HuH-7 (cell line): ENCODE measurements around the gene PLD2.

Experiments
- DNase-seq: peaks from one replicate; pipeline ENCODE4 v3.0.0; 2011; ENCODE audit warnings: low spot score

Gene PLD2

DNA sequence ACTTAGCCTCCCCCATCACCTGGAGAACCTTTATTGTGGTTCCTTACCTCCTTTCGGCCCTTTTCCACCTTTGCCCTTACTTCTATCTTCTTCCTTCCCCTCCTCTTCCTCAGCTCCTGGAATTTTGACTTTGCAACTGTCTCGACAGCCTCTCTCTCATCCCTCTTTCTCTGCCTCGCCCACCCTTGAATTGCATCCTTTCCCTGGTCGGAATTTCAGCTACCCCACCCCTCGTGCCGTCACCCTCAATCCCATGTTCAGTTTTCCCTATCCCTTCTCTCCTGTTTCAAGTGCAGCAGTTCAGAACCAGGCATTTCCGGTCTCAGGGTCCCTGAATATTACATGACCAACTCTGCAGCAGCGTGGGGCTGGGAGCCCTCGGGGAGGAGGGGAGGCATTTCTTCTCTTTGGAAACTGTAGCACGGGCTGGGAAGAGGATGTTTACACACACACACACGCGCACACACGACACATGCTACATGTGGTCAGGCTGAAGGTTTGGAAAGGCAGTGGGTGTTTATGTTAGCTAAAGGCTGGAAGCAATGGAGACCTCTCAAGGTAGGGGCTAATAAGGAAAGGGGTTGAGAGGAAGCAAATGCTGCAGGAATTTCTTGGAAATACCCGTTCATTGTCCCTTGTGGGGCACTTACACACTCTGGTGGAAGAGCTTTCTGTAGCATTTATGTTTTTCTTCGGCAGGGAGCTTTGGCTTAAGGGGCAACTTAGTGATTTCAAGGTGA is 27.2 kb downstream of the PLD2 start:
- peak; percentile 24 for DNase-seq

DNA sequence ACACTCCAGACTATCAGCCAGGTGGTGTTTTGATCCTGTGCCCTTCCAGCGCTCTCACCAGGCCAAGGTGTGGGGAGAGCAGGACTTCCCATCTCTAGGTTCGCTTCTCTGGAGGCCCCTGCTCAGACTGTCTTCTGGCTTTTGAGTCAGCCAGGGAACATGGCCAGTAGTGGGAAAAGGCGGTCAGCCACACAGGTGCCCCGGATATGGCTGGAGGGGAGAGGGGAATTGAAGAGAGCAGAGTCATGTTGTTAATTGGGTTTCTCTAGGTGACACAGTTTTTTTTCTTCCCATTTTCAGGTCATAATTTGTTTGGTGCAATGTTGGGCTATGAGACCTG is 27.7 kb downstream of the PLD2 start:
- DNase-seq = no peak

DNA sequence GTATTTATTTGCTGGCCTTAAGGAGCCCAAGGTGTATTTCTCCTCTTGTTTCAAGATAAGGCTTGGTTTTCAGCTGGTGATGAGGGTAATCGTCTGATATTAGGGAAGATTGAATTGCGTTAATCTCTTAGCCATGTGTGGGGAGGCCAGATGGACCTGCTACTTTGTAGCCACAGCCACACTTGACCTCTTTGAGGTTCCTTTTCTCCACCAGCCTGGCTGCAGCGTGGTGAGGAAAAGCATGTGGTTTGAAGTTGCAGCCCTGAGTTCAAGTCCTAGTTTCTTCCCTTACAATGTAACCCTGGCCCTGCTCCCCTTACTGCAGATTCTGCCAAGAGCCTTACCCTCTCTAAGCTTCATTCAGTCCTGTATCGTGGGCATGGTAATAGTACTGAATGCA is 29.3 kb downstream of the PLD2 start:
- no peak for DNase-seq

DNA sequence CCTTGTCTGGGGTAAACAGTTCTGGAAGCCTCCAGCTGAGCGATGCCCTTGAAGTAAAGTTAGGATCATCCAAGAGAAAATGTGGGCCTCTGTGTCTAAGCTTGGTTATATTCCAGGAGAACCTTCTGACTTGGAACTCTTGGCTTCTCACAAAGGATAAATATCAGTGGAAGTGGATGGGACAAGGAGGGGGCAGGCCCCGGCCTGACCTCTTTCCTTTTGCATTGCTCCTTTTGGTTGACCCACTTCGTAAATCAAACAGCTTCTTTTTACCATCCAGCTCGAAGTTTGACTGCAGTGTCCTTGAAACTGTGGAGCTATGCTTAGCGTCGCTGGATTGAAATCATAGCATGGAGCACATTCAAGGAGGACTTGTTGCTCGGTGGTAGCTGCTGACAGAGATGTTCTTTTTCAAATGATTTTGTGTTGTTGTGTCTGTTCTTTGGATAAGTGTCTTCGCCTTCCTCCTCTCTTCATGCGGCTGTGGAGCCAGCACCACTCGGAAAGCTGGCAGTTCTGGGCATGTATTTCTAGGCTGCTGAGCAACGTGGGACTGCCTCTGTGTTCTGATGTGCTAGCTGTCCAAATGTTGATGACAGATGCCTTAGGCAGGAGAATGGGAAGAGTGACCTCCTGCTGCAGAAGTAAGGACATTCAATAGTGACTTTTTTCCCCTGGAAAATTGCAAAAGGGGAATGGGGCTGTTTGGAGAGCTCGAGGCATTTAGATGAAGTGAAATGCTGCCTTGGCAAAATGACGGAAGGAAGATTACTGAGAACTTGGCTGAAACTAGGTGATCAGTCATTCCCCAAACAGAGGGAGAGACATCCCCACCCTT is 30.7 kb downstream of the PLD2 start:
- no peak for DNase-seq

DNA sequence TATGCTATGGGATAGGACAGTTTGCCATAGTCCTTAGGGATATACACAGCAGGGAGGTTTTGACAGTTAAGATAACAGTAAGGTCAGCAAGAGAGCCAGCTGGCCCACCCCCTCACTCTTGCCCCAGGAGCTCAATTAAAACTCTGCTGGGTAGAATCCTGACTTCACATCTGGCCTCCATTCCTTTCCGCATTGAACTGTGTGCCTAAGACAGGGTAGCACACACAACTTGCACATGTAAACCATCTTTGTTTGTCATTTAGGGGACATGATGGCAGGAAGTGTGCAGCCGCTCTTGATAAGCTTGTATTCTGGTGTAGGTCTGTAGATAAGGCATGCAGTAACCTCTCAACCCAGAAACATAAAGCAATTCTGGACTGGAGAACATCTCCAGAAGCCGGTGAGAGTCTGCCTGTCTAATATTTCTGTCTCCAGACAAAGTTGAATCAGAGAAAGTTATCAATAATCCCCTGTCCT is 31.4 kb downstream of the PLD2 start:
- DNase-seq = no peak

DNA sequence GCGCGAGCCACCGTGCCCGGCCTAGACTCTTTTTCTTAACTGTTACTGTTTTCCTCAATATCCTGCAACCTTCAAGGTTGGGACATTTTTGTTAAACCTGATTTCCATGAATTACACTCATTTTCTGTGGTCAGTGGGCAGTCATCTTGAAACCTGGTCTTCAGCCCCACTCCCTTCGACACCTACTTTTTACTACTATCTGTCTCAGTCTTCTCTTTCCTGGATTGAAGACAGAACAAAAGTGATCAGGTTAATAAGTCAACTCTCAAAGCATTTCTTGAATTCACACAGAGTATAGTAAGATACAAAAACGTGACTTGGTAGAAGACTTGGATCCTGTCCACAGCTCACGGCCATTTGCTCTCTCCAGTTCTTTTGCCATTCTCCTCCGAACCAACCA is 32.3 kb downstream of the PLD2 start:
- DNase-seq = no peak

DNA sequence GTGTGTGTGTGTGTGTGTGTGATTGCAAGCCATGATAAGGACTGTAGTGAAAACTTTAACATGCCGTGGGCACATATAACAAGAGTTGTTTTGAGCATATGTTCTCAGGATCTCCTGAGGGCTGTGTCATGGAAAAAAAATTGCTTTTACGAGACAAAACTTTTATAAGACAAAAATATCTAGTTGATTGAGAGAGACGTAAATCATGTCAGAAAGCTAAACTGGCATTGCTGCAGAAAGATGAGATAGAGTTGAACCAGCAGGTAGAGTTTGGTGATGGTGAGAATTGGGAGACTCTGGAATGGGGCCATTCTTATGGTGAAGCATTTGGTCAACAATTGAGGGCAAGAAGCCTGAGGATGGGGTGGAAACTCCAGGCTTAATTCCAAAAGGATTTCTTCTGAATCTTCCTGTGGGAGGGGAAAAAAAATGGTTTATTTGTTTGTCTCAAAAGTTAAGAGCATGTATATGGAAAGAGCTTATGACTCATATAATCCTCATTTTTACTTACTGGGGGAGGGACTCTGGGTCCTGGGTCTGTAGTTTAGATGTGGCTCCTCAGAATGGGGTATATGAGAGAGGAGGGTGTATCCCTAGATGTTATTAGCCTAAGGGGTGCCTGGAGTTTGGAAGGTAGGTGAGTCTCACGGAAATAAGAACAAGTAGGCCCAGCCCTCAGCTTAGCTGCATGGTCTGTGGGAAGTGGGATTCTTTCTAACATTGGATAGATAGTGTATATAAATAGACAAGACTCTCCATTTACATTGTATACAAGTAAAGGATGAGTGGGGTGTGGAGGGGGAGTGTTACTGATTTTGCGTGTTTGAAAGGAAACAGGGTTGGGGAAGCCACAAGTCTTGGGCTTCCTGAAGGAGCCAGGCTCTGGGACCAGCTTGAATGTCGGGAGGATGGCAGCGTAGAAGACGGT is 33.3 kb downstream of the PLD2 start:
- DNase-seq = no peak

DNA sequence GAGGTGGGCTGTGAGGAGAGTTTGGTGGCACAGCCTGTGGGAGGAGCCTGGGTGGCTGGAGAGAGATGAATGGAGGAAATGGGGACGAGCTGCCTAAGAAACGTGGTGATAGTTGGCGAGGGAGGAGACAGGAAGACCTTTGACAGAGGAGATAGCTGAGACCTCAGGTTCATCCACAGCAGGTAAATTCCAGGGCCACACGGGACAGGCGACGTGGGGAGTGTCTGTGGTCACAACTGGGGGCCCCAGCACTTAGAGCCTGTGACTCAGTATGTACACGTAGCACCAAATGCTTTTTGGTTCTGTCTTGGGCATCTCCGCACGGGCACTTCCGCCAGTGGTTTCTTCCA is 33.9 kb downstream of the PLD2 start:
- DNase-seq = no peak

DNA sequence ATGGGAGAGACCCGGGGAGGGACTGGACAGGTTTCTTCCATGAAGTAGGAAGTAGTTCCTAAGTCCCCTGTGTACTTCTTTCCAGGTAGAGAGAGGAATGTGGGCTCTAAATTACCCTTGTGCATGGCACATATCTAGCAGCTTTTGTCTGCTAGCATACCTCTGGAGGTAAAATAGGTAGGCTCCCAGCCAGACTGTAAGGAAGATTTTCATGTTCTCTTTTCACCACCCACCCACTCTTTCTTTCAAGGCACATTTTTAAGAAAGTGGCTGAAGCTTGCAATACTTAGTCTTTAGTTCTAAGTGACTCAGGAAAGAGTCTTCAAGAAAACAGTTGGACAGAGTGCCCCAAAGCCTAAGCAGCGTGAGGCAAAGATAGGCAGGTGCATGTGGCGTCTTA is 35.4 kb downstream of the PLD2 start:
- DNase-seq = no peak

DNA sequence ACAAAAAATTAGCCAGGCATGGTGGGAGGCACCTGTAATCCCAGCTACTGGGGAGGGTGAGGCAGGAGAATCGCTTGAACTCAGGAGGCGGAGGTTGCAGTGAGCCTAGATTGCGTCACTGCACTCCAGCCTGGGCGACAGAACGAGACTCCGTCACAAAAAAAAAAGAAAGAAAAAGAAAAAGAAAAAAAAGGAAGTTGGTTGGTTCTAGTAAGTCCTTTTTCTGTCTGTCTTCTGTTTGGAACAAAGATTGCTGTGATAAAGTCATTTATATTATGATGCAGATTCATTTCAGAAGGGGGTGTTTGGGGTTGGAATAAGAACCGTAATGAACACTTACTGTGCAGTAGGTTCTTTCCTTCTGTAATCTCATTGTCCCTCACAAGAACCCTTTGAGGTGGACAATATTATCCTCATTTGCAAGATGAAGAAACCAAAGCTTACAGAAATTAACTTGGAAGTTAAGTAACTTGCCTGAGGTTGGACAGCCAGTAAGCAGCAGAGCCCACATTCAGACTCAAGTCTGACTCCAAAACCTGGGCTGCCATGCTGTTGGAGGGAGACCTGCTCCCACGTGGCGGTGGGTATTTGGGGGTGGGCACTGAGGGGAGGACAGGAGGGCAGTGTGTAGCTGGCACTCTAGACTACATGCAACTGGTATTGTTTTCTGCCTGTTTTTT is 36.5 kb downstream of the PLD2 start:
- no peak for DNase-seq

DNA sequence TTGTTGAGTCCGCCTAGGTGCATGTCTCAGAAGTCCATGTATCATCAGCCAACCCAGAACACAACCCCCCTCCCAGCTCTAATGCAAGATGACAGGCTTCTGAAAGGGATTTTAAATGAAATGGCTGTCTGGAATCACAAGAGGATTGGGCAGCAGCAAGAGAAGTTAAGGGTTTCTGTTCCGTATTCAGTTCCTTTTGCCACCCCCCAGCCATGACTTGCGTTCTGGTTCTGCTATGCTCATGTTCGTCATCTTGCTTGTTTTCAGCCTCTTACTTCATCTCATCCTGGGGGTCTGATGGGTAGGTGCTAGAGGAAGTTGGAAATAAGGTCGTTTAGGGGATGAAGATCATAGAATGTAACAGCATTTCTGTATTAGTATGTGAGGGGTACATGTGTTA is 38.2 kb downstream of the PLD2 start:
- no peak for DNase-seq

DNA sequence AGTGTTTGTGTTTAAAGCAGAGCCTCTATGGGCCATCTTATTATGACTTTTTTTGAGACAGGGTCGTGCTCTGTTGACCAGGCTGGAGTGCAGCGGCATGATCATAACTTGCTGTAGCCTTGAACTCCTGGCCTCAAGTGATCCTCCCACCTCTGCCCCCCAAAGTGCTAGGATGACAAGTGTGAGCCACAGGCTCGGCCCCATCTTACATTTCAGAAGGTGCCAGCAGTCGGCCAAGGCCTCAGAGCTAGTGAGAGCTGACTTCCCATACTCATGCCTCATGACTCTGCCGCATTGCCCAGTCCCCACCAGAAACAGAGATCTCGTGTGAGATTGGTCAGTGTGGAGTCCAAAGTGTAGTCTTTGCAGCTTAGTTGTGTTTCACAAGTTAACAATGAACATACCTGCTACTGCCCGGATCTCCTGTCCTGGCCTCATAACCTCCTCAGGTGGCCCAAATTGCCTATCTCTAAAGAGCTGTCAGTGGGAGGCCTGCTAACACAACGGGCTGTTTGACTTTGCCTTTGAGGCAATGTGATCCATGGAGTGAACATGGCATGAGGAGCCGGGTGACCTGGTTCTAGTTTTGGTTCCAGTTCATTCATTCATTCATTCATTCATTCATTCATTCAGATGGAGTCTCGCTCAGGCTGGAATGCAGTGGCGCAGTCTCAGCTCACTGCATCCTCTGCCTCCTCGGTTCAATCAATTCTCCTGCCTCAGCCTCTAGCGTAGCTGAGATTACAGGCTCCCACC is 39.9 kb downstream of the PLD2 start:
- DNase-seq = no peak

DNA sequence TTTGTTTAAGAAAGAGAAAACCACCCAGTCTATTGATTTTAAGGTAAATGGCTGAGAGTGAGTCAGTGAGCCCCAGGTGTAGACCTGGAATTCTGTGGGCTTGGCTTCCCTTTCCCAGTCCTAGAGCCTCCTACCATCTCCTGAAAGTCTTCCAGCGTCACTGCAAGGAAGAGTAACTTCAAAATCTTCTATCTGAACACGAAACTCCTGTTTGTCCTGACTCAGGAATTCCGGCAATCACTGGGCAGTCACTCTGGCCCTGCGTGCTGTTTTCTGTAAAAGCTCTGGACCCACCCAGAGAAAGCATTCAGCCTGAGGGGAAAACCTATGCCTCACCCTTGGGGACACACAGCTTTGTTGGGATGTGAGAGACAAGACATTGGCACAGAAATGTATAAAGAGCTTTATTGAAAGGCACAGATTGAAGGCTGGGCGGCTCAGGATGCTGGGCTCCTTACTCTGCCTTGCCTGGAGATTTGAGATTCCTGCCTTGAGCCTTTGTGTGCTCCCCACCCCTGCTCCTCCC is 42.1 kb downstream of the PLD2 start:
- no peak for DNase-seq

DNA sequence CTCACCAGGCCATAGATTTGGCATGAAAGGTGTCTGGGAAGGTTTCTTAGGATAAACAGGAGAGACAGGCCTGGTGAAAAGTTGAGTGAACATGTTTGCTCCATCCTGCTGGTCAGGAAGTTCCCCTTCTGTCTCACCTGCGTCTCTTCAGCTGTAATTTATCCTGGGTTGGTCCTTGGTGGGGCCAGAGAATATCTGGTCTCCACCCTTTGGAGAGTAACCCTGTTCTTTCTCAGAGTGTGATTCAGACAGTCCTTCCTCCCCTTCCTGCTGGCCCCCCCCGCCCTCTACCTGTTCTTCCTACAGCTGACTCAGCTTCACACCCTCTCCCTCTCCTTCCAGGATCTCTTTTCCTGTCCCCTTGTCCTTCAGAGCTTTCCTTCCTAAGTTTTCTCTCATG is 43.3 kb downstream of the PLD2 start:
- DNase-seq = no peak

DNA sequence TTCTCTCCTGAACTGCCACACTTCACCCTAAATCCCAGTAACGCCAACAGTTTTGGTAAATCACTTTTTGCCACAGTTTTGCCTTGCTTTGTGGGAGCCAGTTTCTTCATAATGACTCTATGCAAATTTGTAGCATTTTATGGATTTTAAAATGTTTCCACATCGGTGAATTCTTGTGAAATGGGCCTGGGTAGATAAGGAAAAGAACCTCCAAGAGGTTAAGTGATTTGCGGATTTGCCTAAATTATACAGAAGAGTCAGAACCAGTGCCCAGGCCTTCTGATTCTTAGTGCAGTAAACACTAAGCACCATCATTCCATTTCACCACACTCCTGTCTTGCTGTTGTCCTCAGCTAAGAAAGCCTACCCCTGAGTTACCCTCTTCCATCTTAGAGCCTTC is 44.1 kb downstream of the PLD2 start:
- no peak for DNase-seq

DNA sequence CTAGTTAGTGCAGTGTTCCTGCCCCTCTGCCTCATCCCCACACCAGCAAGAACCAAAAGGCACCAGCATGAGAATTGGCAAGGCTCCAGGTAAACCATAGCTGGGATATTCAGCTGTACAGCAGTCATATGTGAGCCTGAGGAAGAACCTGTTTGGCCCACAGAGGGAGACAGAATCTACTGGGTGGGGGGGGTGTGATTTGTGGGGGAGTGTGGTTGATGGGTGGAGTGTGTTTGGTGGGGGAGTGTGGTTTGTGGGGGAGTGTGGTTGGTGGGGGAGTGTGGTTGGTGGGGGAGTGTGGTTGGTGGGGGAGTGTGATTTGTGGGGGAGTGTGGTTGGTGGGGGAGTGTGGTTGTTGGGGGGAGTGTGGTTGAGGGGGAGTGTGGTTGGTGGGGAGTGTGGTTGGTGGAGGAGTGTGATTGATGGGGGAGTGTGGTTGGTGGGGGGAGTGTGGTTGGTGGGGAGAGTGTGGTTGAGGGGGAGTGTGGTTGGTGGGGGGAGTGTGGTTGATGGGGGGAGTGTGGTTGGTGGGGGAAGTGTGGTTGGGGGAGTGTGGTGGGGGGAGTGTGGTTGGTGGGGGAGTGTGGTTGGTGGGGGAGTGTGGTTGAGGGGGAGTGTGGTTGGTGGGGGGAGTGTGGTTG is 45.7 kb downstream of the PLD2 start:
- peak; percentile 34 for DNase-seq

DNA sequence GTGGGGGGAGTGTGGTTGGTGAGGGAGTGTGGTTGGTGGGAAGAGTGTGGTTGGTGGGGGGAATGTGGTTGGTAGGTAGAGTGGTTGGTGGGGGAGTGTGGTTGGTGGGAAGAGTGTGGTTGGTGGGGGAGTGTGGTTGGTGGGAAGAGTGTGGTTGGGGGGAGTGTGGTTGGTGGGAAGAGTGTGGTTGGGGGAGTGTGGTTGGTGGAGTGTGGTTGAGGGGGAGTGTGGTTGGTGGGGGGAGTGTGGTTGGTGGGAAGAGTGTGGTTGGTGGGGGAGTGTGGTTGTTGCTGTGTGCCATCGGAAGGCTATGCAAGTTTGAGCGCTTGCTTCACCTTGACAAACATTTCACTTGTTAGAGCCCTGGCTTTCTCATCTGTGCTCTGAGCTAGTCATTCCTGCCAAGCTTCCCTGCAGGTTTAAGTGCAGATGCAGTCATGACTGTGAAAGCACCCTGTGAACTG is 46.3 kb downstream of the PLD2 start:
- DNase-seq = no peak

DNA sequence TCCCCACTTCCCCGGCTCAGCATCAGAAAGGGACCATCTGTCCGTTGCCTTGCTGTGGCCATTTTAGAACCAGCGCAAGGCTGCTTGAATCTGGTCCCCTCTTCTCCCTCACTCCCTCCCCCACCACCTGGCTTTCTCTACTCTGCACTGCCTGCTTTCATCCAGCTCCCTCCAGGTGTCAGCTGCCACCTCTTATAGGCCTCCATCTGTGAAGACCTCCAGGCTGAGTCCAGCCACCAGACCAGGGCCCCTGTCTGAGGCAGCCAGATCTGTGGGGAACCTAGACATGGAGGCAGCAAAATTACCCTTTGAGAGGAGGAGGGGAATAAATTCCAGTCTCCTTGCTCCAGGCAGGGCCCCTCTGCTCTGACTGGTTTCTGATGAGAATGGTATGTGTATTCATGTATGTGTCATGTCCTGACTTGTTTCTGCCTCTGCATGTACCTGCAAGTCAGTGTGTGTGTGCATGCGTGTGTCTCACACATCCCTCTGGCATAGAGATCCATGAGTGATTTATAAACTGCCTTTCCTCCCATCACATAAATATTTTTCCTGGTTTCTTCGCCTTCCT is 47.2 kb downstream of the PLD2 start:
- DNase-seq = no peak

DNA sequence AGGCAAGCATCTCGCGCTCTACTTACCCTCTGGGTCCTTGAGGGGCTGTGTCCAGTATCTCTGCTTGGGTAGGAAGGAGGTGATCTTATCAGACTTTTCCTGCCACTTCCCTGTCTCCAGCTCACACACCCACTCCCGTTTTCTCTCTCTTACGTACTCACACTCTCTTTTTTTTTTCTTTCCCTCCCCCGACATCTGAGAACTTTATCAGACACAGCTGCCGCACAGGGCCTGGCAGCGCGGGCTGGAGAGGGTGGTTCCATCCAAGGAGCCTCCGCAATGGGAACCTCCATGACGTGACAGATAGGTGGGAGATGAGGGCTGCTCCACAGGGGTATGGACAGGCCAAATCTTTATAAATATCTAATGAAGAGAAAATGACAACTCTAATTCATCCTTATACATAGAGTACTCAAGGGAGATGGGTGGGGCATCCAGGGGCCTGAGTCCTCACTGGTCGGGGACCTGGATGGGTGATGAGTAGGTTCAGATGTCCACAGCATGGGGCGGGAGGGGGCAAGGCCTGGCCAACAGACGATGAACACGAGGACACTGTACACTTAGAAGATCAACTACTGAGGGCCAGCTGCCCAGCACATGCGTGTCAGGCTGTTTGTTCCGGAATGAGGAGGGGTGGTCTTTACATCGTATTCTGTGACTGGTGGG is 49.5 kb downstream of the PLD2 start:
- no peak for DNase-seq

DNA sequence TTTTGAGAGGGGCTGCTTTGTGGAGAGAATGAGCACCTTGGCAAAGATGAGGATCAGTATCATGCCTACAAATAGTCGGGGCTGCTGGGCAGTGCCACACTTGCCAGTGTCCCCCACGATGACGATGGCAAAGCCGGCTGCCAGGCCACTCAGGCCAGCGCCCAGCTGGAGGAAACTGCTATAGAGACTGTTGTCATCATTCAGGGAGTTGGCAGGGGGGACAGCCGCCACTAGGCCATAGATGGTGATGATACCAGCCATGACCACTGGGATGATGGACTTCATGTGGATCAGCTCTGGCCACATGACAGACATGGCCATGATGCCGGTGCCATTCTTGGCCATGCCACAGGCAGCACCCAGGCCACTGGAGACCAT is 50.0 kb downstream of the PLD2 start:
- no peak for DNase-seq
